Measurements from ENCODE around the gene MYD88.

DNA sequence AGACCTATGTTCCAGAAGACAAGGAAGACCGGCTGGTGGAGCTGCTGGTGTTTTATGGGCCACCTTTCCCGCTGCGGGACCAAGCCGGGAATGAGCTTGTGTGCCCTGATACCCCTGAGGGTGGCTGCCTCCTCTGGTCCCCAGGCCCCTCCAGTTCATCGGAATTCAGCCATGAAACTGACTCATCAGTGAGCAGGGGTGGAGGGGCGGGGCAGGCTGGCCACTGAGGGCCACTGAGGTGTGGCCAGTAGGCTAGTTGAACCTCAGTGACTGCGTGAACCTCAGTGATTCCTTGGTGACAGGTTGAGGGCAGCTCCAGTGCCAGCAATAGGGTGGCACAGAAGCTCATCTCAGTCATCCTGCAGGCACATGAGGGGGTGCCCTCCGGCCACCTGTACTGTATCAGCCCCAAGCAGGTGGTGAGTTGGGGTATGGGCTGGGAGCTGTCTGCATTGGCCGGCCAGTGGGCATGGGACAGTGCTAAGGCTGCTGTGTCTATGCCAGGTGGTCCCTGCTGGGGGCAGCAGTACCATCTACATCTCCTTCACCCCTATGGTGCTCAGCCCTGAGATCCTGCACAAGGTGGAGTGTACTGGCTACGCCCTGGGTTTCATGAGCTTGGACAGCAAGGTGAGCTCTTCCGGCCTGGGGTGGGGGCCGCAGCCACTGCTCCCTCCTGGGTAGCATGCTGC is 21.8 kb upstream of the MYD88 start:
- no peak for TF ChIP-seq EZH2 (IDR thresholded peaks at IDR 0.05; ENCODE audit: low read length)
- TF ChIP-seq, protein P1, sequence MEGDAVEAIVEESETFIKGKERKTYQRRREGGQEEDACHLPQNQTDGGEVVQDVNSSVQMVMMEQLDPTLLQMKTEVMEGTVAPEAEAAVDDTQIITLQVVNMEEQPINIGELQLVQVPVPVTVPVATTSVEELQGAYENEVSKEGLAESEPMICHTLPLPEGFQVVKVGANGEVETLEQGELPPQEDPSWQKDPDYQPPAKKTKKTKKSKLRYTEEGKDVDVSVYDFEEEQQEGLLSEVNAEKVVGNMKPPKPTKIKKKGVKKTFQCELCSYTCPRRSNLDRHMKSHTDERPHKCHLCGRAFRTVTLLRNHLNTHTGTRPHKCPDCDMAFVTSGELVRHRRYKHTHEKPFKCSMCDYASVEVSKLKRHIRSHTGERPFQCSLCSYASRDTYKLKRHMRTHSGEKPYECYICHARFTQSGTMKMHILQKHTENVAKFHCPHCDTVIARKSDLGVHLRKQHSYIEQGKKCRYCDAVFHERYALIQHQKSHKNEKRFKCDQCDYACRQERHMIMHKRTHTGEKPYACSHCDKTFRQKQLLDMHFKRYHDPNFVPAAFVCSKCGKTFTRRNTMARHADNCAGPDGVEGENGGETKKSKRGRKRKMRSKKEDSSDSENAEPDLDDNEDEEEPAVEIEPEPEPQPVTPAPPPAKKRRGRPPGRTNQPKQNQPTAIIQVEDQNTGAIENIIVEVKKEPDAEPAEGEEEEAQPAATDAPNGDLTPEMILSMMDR (optimal IDR thresholded peaks at IDR 0.05 in 1 of 3, IDR thresholded peaks at IDR 0.05 in 1 of 3, conservative IDR thresholded peaks at IDR 0.05 in 1 of 3; ENCODE audit: extremely low read depth in 1 of 3, insufficient read depth in 2 of 3, low read length in 3 of 3): no peak
